ENCODE measurements around the gene PCBP1.

PCBP1 gene

GRCh38 chr2:70070542-70071268 lies 16.6 kb upstream of the PCBP1 start:
- TF ChIP-seq EP300 (IDR thresholded peaks at IDR 0.05; ENCODE audit: borderline replicate concordance) (no peak), RAD21 (IDR thresholded peaks at IDR 0.05; ENCODE audit: low read depth) (peak; percentile 64), FOXM1 (IDR thresholded peaks at IDR 0.05; ENCODE audit: borderline replicate concordance, low read depth) (no peak), ZBTB7A (IDR thresholded peaks at IDR 0.05; ENCODE audit: low read depth) (no peak), YY1 (IDR thresholded peaks at IDR 0.05; ENCODE audit: low read depth) (peak; percentile 80), NFIC (IDR thresholded peaks at IDR 0.05) (no peak)
- TF ChIP-seq, protein P1, sequence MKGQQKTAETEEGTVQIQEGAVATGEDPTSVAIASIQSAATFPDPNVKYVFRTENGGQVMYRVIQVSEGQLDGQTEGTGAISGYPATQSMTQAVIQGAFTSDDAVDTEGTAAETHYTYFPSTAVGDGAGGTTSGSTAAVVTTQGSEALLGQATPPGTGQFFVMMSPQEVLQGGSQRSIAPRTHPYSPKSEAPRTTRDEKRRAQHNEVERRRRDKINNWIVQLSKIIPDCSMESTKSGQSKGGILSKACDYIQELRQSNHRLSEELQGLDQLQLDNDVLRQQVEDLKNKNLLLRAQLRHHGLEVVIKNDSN (IDR thresholded peaks at IDR 0.05): no peak

DNA sequence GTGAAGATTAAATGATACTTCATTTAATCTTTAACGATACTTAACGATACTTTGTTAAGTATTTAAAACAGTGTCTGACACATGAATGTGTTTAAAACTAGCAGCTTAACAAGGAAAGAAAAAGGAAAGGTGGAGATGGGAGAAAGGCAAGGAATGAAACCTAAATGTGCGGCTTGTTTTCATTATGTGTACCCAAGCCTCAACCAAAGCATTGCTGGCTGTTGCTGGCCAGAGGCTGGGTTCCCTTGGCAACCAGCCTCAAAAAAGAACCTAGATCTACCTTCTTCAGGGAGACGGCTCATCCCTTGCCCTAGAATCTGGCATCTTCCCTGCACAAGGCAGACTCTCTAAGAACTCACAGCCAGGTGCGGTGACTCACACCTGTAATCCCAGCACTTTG lies 13.8 kb upstream of the PCBP1 start:
- no peak for TF ChIP-seq TCF12 (IDR thresholded peaks at IDR 0.05; ENCODE audit: low read depth)
- TF ChIP-seq, protein P1 (IDR thresholded peaks at IDR 0.05): no peak
- TF ChIP-seq RAD21 (IDR thresholded peaks at IDR 0.05; ENCODE audit: low read depth): no peak
- TF ChIP-seq FOXM1 (IDR thresholded peaks at IDR 0.05; ENCODE audit: borderline replicate concordance, low read depth): no peak
- no peak for TF ChIP-seq EGR1 (IDR thresholded peaks at IDR 0.05)
- TF ChIP-seq ZBTB7A (IDR thresholded peaks at IDR 0.05; ENCODE audit: low read depth): no peak
- no peak for TF ChIP-seq CEBPB (IDR thresholded peaks at IDR 0.05)
- no peak for TF ChIP-seq TEAD4 (IDR thresholded peaks at IDR 0.05)
- TF ChIP-seq EP300 (IDR thresholded peaks at IDR 0.05; ENCODE audit: borderline replicate concordance): no peak
- no peak for TF ChIP-seq CREB1 (IDR thresholded peaks at IDR 0.05; ENCODE audit: low read depth)
- no peak for TF ChIP-seq TAF1 (IDR thresholded peaks at IDR 0.05; ENCODE audit: low read depth)
- TF ChIP-seq NFIC (IDR thresholded peaks at IDR 0.05): no peak
- TF ChIP-seq REST (IDR thresholded peaks at IDR 0.05; ENCODE audit: low read depth): no peak
- TF ChIP-seq, protein P2, sequence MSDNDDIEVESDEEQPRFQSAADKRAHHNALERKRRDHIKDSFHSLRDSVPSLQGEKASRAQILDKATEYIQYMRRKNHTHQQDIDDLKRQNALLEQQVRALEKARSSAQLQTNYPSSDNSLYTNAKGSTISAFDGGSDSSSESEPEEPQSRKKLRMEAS (IDR thresholded peaks at IDR 0.05): no peak
- no peak for TF ChIP-seq YY1 (IDR thresholded peaks at IDR 0.05; ENCODE audit: low read depth)

- TF ChIP-seq, protein P2 (IDR thresholded peaks at IDR 0.05): no peak
- TF ChIP-seq CREB1 (IDR thresholded peaks at IDR 0.05; ENCODE audit: low read depth) (no peak), EP300 (IDR thresholded peaks at IDR 0.05; ENCODE audit: borderline replicate concordance) (no peak), RAD21 (IDR thresholded peaks at IDR 0.05; ENCODE audit: low read depth) (no peak), EGR1 (IDR thresholded peaks at IDR 0.05) (no peak), ZBTB7A (IDR thresholded peaks at IDR 0.05; ENCODE audit: low read depth) (no peak), REST (IDR thresholded peaks at IDR 0.05; ENCODE audit: low read depth) (no peak), TEAD4 (IDR thresholded peaks at IDR 0.05) (no peak), CEBPB (IDR thresholded peaks at IDR 0.05) (no peak), YY1 (IDR thresholded peaks at IDR 0.05; ENCODE audit: low read depth) (no peak), NFIC (IDR thresholded peaks at IDR 0.05) (no peak), TCF12 (IDR thresholded peaks at IDR 0.05; ENCODE audit: low read depth) (no peak), TAF1 (IDR thresholded peaks at IDR 0.05; ENCODE audit: low read depth) (no peak)
Observed at GRCh38 chr2:70078384-70078783, 8.9 kb upstream of the PCBP1 start.

DNA sequence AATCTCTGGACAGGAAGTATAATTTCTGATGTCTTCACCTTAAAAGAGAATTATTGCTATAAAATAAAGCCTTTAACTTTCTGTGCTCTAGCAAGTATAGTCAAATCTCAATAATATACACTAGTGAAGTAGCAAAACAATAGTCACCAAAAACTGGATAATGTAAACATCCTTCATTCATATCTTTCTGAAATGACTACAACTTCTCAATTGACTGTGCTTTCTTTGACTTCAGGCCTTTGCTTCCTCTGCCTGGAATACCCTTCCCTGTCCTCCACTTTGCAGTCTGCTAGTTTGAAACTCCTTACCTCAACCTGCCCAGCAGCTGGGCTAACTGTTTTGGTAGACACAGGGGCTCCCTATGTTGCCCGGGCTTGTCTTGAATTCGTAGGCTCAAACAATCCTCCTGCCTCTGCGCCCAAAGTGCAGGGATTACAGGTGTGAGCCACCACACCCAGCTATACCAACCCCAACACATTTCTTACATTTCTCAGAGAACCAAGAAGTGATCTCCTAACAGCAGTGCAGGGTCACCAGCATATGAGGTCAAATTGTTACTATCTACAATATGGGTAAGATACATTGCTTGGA lies 6.6 kb upstream of the PCBP1 start:
- TF ChIP-seq REST (IDR thresholded peaks at IDR 0.05; ENCODE audit: low read depth) (no peak), CREB1 (IDR thresholded peaks at IDR 0.05; ENCODE audit: low read depth) (no peak), CEBPB (IDR thresholded peaks at IDR 0.05) (no peak), TAF1 (IDR thresholded peaks at IDR 0.05; ENCODE audit: low read depth) (no peak), ZBTB7A (IDR thresholded peaks at IDR 0.05; ENCODE audit: low read depth) (no peak), EGR1 (IDR thresholded peaks at IDR 0.05) (no peak), YY1 (IDR thresholded peaks at IDR 0.05; ENCODE audit: low read depth) (no peak), RAD21 (IDR thresholded peaks at IDR 0.05; ENCODE audit: low read depth) (no peak), TEAD4 (IDR thresholded peaks at IDR 0.05) (no peak), TCF12 (IDR thresholded peaks at IDR 0.05; ENCODE audit: low read depth) (no peak)
- TF ChIP-seq, protein P2 (IDR thresholded peaks at IDR 0.05): no peak
